B cell (primary cell): ENCODE measurements around the gene METTL23. TPM values are rescaled to one million over a fixed set of nuclear protein-coding genes. Genes with fewer than 3 reads are reported as not detected.

ENCODE experiments used
- ATAC-seq: fragments of 200-7000 bp; cut with Tn5 transposase; one replicate; pipeline ENCODE4 v1.10.0; 2021; ENCODE audit warnings: low read depth, mild to moderate bottlenecking, moderate number of reproducible peaks, moderate library complexity
- CTCF ChIA-PET: fragments of 350-600 bp; sonication (Branson Sonifier 250); formaldehyde crosslinking; loops from one replicate; lab custom pipeline; 2021; ENCODE audit warnings: antibody characterized with exemption, inconsistent platforms; lab: Charles Lee
- POLR2A ChIA-PET: fragments of 350-600 bp; sonication (Branson Sonifier 250); formaldehyde crosslinking; loops from one replicate; lab custom pipeline; 2021; ENCODE audit warnings: antibody characterized with exemption; lab: Charles Lee
- DNase-seq: peaks from one replicate; pipeline ENCODE4 v3.0.0; 2013
- H2AFZ ChIP-seq: 2 replicates; pipeline ENCODE4 v1.6.1; 2012; ENCODE audit warnings: mild to moderate bottlenecking, low read depth, low read length; ENCODE audit not compliant: insufficient read depth, poor library complexity, severe bottlenecking
- H3K27ac ChIP-seq, 2 donors: 1 replicate in 1 of 2; 2 replicates in 1 of 2; pipeline ENCODE4 v1.5.1; 2012 to 2013; ENCODE audit warnings: low read length in 2 of 2, mild to moderate bottlenecking in 2 of 2, moderate library complexity in 1 of 2
- H3K27me3 ChIP-seq, 4 experiments: fragments of 200-600 bp in 1 of 4; sonication (generic) in 1 of 4; replicated peaks in 1 of 4; 1 replicate in 2 of 4; 2 replicates in 2 of 4; pipeline versions ENCODE4 v1.6.1 to v1.7.0; 2013 to 2016; ENCODE audit warnings: low read length in 3 of 4, mild to moderate bottlenecking in 2 of 4, mixed read lengths in 1 of 4, moderate library complexity in 1 of 4; ENCODE audit not compliant: insufficient read depth in 4 of 4, control insufficient read depth in 3 of 4; ENCODE audit errors: control extremely low read depth in 1 of 4
- H3K36me3 ChIP-seq, 2 experiments: replicated peaks in 1 of 2; 1 replicate in 1 of 2; 2 replicates in 1 of 2; pipeline versions ENCODE4 v1.6.1 to v1.7.1; 2013; ENCODE audit warnings: low read length in 1 of 2; ENCODE audit not compliant: insufficient read depth in 2 of 2, control insufficient read depth in 1 of 2; ENCODE audit errors: control extremely low read depth in 1 of 2, extremely low read depth in 1 of 2
- H3K4me1 ChIP-seq, 2 donors: fragments of 200-600 bp in 1 of 2; sonication (generic) in 1 of 2; 1 replicate in 1 of 2; 2 replicates in 1 of 2; pipeline versions ENCODE4 v1.5.1 to v1.6.1; 2013 to 2017; ENCODE audit warnings: low read length in 2 of 2; ENCODE audit not compliant: control insufficient read depth in 2 of 2, insufficient read depth in 2 of 2
- H3K4me2 ChIP-seq: replicated peaks from 2 replicates; pipeline ENCODE3; 2012; ENCODE audit warnings: mild to moderate bottlenecking, low read depth, low read length; ENCODE audit not compliant: poor library complexity, severe bottlenecking
- H3K4me3 ChIP-seq, 5 experiments: fragments of 200-600 bp in 1 of 5; sonication (generic) in 1 of 5; 1 replicate in 3 of 5; 2 replicates in 2 of 5; pipeline versions ENCODE4 v1.5.1 to v1.7.0; 2011 to 2016; ENCODE audit warnings: low read length in 4 of 5, mild to moderate bottlenecking in 4 of 5, low read depth in 2 of 5, control low read depth in 1 of 5, moderate library complexity in 1 of 5; ENCODE audit not compliant: insufficient read depth in 1 of 5; ENCODE audit errors: control extremely low read depth in 1 of 5, extremely low read depth in 1 of 5
- H3K79me2 ChIP-seq: fragments of 200-600 bp; sonication (generic); one replicate; pipeline ENCODE4 v1.6.0; 2016; ENCODE audit warnings: low read length; ENCODE audit not compliant: control insufficient read depth, insufficient read depth
- H3K9ac ChIP-seq: fragments of 200-600 bp; sonication (generic); 2 replicates; pipeline ENCODE4 v1.6.1; 2017; ENCODE audit warnings: mild to moderate bottlenecking, low read length, moderate library complexity
- H3K9me3 ChIP-seq, 3 donors: one replicate each; pipeline versions ENCODE4 v1.6.1 to v1.7.1; 2013; ENCODE audit warnings: low read length in 2 of 3; ENCODE audit not compliant: control insufficient read depth in 2 of 3, insufficient read depth in 1 of 3; ENCODE audit errors: control extremely low read depth in 1 of 3
- H4K20me1 ChIP-seq: 2 replicates; pipeline ENCODE4 v1.6.0; 2012; ENCODE audit warnings: mild to moderate bottlenecking, low read length; ENCODE audit not compliant: insufficient read depth, control insufficient read depth, poor library complexity, severe bottlenecking
- H3K27ac Mint-ChIP-seq: one replicate; pipeline ENCODE4 v1.8.0; 2021; ENCODE audit warnings: mixed read lengths
- H3K27me3 Mint-ChIP-seq: one replicate; pipeline ENCODE4 v1.8.0; 2021; ENCODE audit warnings: mixed read lengths
- H3K4me1 Mint-ChIP-seq: one replicate; pipeline ENCODE4 v1.8.0; 2021; ENCODE audit warnings: mixed read lengths
- H3K4me3 Mint-ChIP-seq: one replicate; pipeline ENCODE4 v1.8.0; 2021; ENCODE audit warnings: mixed read lengths
- H3K9me3 Mint-ChIP-seq: one replicate; pipeline ENCODE4 v1.8.0; 2022; ENCODE audit warnings: mixed read lengths; ENCODE audit not compliant: insufficient read depth
- EZH2 ChIP-seq: IDR thresholded peaks from 2 replicates; pipeline ENCODE4 v1.6.1; 2012; ENCODE audit warnings: borderline replicate concordance, low read depth, mild to moderate bottlenecking, moderate library complexity, low read length; ENCODE audit not compliant: insufficient read depth, poor library complexity, severe bottlenecking
- WGBS: methylation state at CpG from one replicate; pipeline ENCODE4 v1.1.5; 2013; ENCODE audit warnings: missing lambda C conversion rate; ENCODE audit not compliant: insufficient coverage; 5-methylcytosine and 5-hydroxymethylcytosine counted together
- intact Hi-C: fragments of 100-400 bp; cut with micrococcal nuclease; formaldehyde crosslinking; loops from one replicate; pipeline ENCODE4 v1.10.0; 2022
- polyA plus RNA-seq: library from polyadenylated mRNA; depleted of rRNA; stranded (reverse); fragments of >200 nt; gene quantifications from 2 replicates; pipeline ENCODE4 v1.2.3, GENCODE V29; 2012
- total RNA-seq, 2 donors: library from RNA; stranded (reverse); fragments of 120-200 nt in 1 of 2; gene quantifications; 1 replicate in 1 of 2; 2 replicates in 1 of 2; pipeline versions ENCODE4 v1.2.3 to v1.2.4, GENCODE V29; 2013 to 2022
- TF ChIP-seq, protein P1 (sequence below): fragments of 200-600 bp; IDR thresholded peaks from one replicate; pipeline ENCODE4 v1.8.0; 2022; ENCODE audit warnings: antibody characterized with exemption, mild to moderate bottlenecking

METTL23 gene
- total and polyA plus RNA-seq, 2 donors (not counting 1 experiment from before 2014, with no cell fraction given) = 64.0 to 68.1 TPM

DNA sequence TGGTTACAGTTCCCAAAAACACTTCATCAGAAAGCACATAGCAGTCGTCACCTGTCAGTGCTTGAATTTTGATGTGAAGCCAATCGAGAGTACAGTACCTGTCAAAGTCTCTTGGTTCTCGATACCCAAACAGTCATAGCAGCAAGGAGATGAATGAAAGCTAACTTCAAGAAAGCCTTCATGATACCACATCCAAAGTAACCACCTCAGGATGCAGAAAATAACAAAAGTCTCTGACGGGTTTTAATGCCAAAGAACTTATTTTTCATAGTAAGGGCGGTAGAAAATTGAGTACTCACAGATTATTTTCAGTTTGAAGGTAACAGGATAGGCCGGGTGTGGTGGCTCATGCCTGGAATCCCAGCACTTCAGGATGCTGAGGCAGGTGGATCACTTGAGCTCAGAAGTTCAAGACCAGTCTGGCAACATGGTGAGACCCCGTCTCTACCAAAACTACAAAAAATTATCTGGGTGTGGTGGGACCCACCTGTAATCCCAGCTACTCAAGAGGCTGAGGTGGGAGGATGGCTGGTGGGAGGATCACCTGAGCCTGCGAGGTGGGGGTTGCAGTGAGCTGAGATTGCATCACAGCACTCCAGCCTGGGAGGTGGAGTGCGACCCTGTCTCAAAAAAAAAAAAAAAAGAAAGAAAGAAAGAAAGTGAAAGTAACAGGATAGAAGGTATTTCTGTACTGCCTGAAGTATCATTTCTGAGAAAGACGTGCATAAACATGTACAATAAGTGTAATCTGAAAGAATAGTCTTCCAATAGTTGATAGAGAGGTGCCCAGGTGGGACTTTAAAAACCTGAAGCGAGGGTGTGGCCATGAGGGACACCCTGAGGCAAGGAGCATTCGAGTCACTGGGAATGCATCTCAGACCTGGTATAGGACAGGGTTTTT lies 26.7 kb downstream of the METTL23 start:
- no peak for DNase-seq

DNA sequence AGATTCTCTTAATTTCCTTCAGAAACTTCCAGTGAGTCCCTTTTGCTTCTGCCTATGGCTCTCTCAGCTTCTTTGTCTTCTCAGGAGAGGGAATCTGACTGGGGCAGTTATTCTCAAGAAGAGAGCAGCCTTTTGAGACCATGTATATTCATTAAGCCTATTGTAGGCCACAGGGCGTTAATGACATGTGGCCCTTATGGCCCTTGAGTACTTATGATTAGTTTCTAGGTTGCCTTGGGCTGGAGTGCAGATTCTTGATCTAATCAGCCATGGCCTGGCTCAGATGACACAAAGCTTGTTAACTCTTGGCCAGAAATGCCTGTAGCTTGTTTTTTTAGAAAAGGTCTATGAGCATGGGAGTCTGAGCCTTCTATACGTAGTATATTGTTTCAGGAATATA lies 28.6 kb downstream of the METTL23 start:
- DNase-seq (no peak), ATAC-seq (no peak)
- peaks cover 0 to 15% of the 10 kb centered on the region in 2 donors for H3K4me1 ChIP-seq
- no peaks in the 10 kb centered on the region for H3K27me3 ChIP-seq
- H4K20me1 ChIP-seq = no peaks in the 10 kb centered on the region
- H3K27ac Mint-ChIP-seq = no peak overlapping the region
- H2AFZ ChIP-seq = no peak overlapping the region
- H3K9me3 ChIP-seq = no peaks in the 10 kb centered on the region
- H3K9ac ChIP-seq = no peak overlapping the region
- H3K4me3 ChIP-seq = no peak overlapping the region
- POLR2A ChIA-PET = no interaction called here
- H3K4me2 ChIP-seq = no peak overlapping the region
- CTCF ChIA-PET = interaction anchor here (0.8 kb wide), 1 partner anchor 13 kb away, joined by 3 read pairs; no protein-coding TSS in a partner anchor
- 100% methylated on average over 1 of the region's 2 CpGs for whole genome bisulfite sequencing
- no peaks in the 10 kb centered on the region for H3K9me3 Mint-ChIP-seq
- no peaks in the 10 kb centered on the region for H3K27me3 Mint-ChIP-seq
- intact Hi-C loops = no loop called here
- H3K27ac ChIP-seq = no peak overlapping the region
- no peaks in the 10 kb centered on the region for H3K79me2 ChIP-seq
- no peak overlapping the region for H3K4me3 Mint-ChIP-seq
- peaks cover 7 to 15% of the 10 kb centered on the region in 2 experiments for H3K36me3 ChIP-seq
- TF ChIP-seq, protein P1, sequence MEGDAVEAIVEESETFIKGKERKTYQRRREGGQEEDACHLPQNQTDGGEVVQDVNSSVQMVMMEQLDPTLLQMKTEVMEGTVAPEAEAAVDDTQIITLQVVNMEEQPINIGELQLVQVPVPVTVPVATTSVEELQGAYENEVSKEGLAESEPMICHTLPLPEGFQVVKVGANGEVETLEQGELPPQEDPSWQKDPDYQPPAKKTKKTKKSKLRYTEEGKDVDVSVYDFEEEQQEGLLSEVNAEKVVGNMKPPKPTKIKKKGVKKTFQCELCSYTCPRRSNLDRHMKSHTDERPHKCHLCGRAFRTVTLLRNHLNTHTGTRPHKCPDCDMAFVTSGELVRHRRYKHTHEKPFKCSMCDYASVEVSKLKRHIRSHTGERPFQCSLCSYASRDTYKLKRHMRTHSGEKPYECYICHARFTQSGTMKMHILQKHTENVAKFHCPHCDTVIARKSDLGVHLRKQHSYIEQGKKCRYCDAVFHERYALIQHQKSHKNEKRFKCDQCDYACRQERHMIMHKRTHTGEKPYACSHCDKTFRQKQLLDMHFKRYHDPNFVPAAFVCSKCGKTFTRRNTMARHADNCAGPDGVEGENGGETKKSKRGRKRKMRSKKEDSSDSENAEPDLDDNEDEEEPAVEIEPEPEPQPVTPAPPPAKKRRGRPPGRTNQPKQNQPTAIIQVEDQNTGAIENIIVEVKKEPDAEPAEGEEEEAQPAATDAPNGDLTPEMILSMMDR = no peak
- no peak for TF ChIP-seq EZH2
- peaks cover 12% of the 10 kb centered on the region for H3K4me1 Mint-ChIP-seq

More for the DNA sequence above, 26.7 kb downstream of the METTL23 start:
- H3K9ac ChIP-seq = no peak overlapping the region
- H3K27ac Mint-ChIP-seq = no peak overlapping the region
- peaks cover 12% of the 10 kb centered on the region for H3K4me1 Mint-ChIP-seq
- H3K4me3 Mint-ChIP-seq = no peak overlapping the region
- WGBS = 70% methylated on average over 7 of the region's 12 CpGs
- no peaks in the 10 kb centered on the region for H4K20me1 ChIP-seq
- ChIA-PET CTCF (no interaction called here), POLR2A (no interaction called here)
- intact Hi-C loops = no loop called here
- no peak overlapping the region for H3K4me3 ChIP-seq
- no peaks in the 10 kb centered on the region for H3K27me3 Mint-ChIP-seq
- no peaks in the 10 kb centered on the region for H3K79me2 ChIP-seq
- no peaks in the 10 kb centered on the region for H3K9me3 Mint-ChIP-seq
- no peak overlapping the region for H3K27ac ChIP-seq
- peaks cover 5 to 15% of the 10 kb centered on the region in 2 experiments for H3K36me3 ChIP-seq
- TF ChIP-seq, protein P1 = no peak
- no peak for TF ChIP-seq EZH2
- peaks cover 0 to 15% of the 10 kb centered on the region in 2 donors for H3K4me1 ChIP-seq
- H3K27me3 ChIP-seq = no peaks in the 10 kb centered on the region
- no peak for ATAC-seq
- no peak overlapping the region for H3K4me2 ChIP-seq
- no peak overlapping the region for H2AFZ ChIP-seq
- H3K9me3 ChIP-seq = no peaks in the 10 kb centered on the region
